HUDEP-2 (cell line): Measurements from ENCODE around the gene PCDH17.

Experiments used
- DNase-seq, 76 experiments: peaks; one replicate each; lab custom pipeline; 2025; ENCODE audit not compliant: unreplicated experiment in 76 of 76; lab: John Stamatoyannopoulos, UW

The PCDH17 gene

GRCh38 chr13:57631596-57632275 lies at the start of gene PCDH17:
TSS of gene PCDH17 (plus strand) at chr13:57631744. CDS start at chr13:57632547, 803 bp downstream.
- peak in 1 of 76 experiments; percentile 20 for DNase-seq

GRCh38 chr13:57582032-57582431 lies 49.5 kb upstream of the PCDH17 start:
- DNase-seq, result peak in 2 of 76 experiments; percentile 22 to 36

GRCh38 chr13:57583529-57583928 lies 48.0 kb upstream of the PCDH17 start:
- DNase-seq, result no peak

GRCh38 chr13:57588639-57589038 lies 42.9 kb upstream of the PCDH17 start:
- no peak for DNase-seq

GRCh38 chr13:57595775-57596174 lies 35.8 kb upstream of the PCDH17 start:
- DNase-seq, result no peak

GRCh38 chr13:57601536-57601935 lies 30.0 kb upstream of the PCDH17 start:
- DNase-seq, result no peak

- DNase-seq, result no peak
Observed at GRCh38 chr13:57604442-57604841, 27.1 kb upstream of the PCDH17 start.

- DNase-seq, result no peak
Observed at GRCh38 chr13:57611969-57612368, 19.6 kb upstream of the PCDH17 start.

GRCh38 chr13:57612568-57612967 lies 19.0 kb upstream of the PCDH17 start:
- no peak for DNase-seq

- peak in 18 of 76 experiments; percentile 0 to 69 (median 18) for DNase-seq
Observed at GRCh38 chr13:57624565-57625435, 6.7 kb upstream of the PCDH17 start.

GRCh38 chr13:57627663-57628062 lies 3.9 kb upstream of the PCDH17 start:
- DNase-seq, result peak in 4 of 76 experiments; percentile 2 to 22 (median 5)

- DNase-seq, result no peak
Observed at GRCh38 chr13:57629391-57629804, 2.1 kb upstream of the PCDH17 start.

- no peak for DNase-seq
Observed at GRCh38 chr13:57629821-57630235, 1.7 kb upstream of the PCDH17 start.

GRCh38 chr13:57630661-57631595 lies 616 bp upstream of the PCDH17 start:
- no peak for DNase-seq

GRCh38 chr13:57632276-57633140 lies 964 bp downstream of the PCDH17 start:
- DNase-seq, result no peak

GRCh38 chr13:57633141-57633949 lies 1.8 kb downstream of the PCDH17 start:
- DNase-seq, result no peak

- no peak for DNase-seq
Observed at GRCh38 chr13:57633950-57634838, 2.6 kb downstream of the PCDH17 start.

GRCh38 chr13:57634839-57635165 lies 3.3 kb downstream of the PCDH17 start:
- no peak for DNase-seq
